Mammary epithelial cell (primary cell): ENCODE data around the gene FBXO11.

Experiments
- CTCF ChIP-seq, 2 donors: IDR thresholded peaks in 1 of 2; conservative IDR thresholded peaks in 1 of 2; 2 replicates each; pipeline ENCODE4 v1.5.1; 2011 to 2012; ENCODE audit warnings: inconsistent platforms in 2 of 2, low read length in 2 of 2, mild to moderate bottlenecking in 2 of 2, control low read depth in 1 of 2, low read depth in 1 of 2; ENCODE audit not compliant: insufficient read depth in 1 of 2; ENCODE audit errors: extremely low read depth in 1 of 2
- EZH2 ChIP-seq: IDR thresholded peaks from 2 replicates; pipeline ENCODE4 v1.6.1; 2012; ENCODE audit warnings: low read length, inconsistent platforms, borderline replicate concordance

- no peak for TF ChIP-seq EZH2
- TF ChIP-seq CTCF (conservative IDR thresholded peaks at IDR 0.05 in 1 of 2, IDR thresholded peaks at IDR 0.05 in 1 of 2; ENCODE audit: extremely low read depth in 1 of 2, insufficient read depth in 1 of 2, low read depth in 1 of 2, low read length in 2 of 2), result no peak
Measured at GRCh38 chr2:47822518-47822917, 83.8 kb downstream of the FBXO11 start.
